ENCODE data around the gene RETREG2. TPM values are rescaled to one million over a fixed set of nuclear protein-coding genes. Genes with fewer than 3 reads are reported as not detected.

The RETREG2 gene
- total RNA-seq, 4 donors from 2014 or later: 18.2 to 216 (median 74.9) TPM

DNA sequence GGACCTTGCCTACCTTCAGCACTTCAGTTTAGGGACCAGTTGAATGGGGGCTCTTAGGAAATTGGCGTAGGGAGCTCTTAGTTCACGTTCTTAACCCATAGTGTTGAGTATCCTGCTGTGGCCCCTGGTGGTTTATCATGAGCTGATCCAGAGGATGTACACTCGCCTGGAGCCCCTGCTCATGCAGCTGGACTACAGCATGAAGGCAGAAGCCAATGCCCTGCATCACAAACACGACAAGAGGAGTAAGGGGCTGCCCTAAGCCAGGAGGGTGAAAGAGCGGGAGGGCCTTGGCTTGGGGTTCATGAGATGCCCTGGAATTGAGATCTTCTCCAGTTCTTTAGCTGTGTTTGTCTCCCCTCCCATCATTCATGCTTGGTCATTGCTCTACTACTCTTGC lies 2.9 kb downstream of the RETREG2 start:
- no peaks in the 10 kb centered on the region for H3K9me3 ChIP-seq
- H3K4me1 ChIP-seq: peaks cover 0 to 7% of the 10 kb centered on the region in 2 donors
- TF ChIP-seq POLR2A (IDR thresholded peaks at IDR 0.05): no peak
- TF ChIP-seq, protein P1, sequence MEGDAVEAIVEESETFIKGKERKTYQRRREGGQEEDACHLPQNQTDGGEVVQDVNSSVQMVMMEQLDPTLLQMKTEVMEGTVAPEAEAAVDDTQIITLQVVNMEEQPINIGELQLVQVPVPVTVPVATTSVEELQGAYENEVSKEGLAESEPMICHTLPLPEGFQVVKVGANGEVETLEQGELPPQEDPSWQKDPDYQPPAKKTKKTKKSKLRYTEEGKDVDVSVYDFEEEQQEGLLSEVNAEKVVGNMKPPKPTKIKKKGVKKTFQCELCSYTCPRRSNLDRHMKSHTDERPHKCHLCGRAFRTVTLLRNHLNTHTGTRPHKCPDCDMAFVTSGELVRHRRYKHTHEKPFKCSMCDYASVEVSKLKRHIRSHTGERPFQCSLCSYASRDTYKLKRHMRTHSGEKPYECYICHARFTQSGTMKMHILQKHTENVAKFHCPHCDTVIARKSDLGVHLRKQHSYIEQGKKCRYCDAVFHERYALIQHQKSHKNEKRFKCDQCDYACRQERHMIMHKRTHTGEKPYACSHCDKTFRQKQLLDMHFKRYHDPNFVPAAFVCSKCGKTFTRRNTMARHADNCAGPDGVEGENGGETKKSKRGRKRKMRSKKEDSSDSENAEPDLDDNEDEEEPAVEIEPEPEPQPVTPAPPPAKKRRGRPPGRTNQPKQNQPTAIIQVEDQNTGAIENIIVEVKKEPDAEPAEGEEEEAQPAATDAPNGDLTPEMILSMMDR (IDR thresholded peaks at IDR 0.05): no peak
- intact Hi-C loops (cut with DNase I; ENCODE audit: low total_unique reads): loop anchor here (5.0 kb wide), 1 partner anchor 36 kb away; the partner anchor contains the start of gene ABCB6
- H3K4me3 ChIP-seq: no peak overlapping the region
- H3K36me3 ChIP-seq: no peaks in the 10 kb centered on the region
- no peak for DNase-seq
- no peak overlapping the region for H3K27ac ChIP-seq
- H3K27me3 ChIP-seq: no peaks in the 10 kb centered on the region

DNA sequence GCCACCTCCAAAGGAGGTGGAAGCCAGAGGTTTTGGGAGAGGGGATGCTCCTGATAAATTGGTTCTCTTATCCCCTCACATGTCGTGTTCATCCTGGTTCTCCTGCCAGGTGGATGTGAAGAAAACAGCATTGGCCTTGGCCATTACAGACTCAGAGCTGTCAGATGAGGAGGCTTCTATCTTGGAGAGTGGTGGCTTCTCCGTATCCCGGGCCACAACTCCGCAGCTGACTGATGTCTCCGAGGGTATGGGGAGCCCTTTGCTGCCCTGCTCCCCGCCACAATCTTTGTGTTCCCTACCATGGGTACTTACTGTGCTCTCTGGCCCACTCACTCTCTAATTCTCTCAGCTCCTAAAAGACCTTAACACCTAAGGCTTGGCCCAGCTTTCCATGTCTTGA lies 3.5 kb downstream of the RETREG2 start:
- no peak for TF ChIP-seq POLR2A (IDR thresholded peaks at IDR 0.05)
- H3K4me1 ChIP-seq: peaks cover 0 to 7% of the 10 kb centered on the region in 2 donors
- no peaks in the 10 kb centered on the region for H3K36me3 ChIP-seq
- no peak overlapping the region for H3K4me3 ChIP-seq
- intact Hi-C loops (cut with DNase I; ENCODE audit: low total_unique reads): loop anchor here (5.0 kb wide), 1 partner anchor 36 kb away; the partner anchor contains the start of gene ABCB6
- no peak overlapping the region for H3K27ac ChIP-seq
- no peaks in the 10 kb centered on the region for H3K9me3 ChIP-seq
- no peaks in the 10 kb centered on the region for H3K27me3 ChIP-seq
- DNase-seq: no peak

DNA sequence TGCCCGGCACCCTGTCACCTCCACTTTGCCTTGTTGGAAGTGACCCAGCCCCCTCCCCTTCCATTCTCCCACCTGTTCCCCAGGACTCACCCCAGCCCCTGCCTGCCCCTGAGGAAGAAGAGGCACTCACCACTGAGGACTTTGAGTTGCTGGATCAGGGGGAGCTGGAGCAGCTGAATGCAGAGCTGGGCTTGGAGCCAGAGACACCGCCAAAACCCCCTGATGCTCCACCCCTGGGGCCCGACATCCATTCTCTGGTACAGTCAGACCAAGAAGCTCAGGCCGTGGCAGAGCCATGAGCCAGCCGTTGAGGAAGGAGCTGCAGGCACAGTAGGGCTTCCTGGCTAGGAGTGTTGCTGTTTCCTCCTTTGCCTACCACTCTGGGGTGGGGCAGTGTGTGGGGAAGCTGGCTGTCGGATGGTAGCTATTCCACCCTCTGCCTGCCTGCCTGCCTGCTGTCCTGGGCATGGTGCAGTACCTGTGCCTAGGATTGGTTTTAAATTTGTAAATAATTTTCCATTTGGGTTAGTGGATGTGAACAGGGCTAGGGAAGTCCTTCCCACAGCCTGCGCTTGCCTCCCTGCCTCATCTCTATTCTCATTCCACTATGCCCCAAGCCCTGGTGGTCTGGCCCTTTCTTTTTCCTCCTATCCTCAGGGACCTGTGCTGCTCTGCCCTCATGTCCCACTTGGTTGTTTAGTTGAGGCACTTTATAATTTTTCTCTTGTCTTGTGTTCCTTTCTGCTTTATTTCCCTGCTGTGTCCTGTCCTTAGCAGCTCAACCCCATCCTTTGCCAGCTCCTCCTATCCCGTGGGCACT lies 4.5 kb downstream of the RETREG2 start:
- Histone ChIP-seq H3K27ac (no peak overlapping the region), H3K36me3 (no peaks in the 10 kb centered on the region), H3K27me3 (no peaks in the 10 kb centered on the region), H3K4me1 (peaks cover 0 to 7% of the 10 kb centered on the region in 2 donors), H3K4me3 (no peak overlapping the region), H3K9me3 (no peaks in the 10 kb centered on the region)
- TF ChIP-seq POLR2A (IDR thresholded peaks at IDR 0.05): no peak
- TF ChIP-seq, protein P1 (IDR thresholded peaks at IDR 0.05): no peak
- intact Hi-C loops (cut with DNase I; ENCODE audit: low total_unique reads): loop anchor here (5.0 kb wide), 1 partner anchor 35 kb away; the partner anchor contains the start of gene ABCB6
- no peak for DNase-seq

DNA sequence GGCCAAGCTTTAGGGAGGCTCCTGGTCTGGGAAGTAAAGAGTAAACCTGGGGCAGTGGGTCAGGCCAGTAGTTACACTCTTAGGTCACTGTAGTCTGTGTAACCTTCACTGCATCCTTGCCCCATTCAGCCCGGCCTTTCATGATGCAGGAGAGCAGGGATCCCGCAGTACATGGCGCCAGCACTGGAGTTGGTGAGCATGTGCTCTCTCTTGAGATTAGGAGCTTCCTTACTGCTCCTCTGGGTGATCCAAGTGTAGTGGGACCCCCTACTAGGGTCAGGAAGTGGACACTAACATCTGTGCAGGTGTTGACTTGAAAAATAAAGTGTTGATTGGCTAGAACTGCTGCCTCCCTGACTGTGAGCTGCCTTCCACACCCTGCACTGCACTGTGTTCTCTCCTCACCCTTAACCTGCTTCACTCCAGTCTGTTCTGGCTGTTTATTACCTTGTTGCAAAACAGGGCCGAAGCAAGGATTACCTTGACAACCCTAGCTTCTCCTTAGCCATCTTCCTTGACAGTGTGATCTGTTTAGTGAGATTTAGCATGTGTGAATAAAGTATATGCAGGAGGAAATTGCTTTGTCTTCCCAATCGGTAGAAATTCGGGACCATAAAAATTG lies 5.2 kb downstream of the RETREG2 start:
- no peaks in the 10 kb centered on the region for H3K36me3 ChIP-seq
- no peak for DNase-seq

DNA sequence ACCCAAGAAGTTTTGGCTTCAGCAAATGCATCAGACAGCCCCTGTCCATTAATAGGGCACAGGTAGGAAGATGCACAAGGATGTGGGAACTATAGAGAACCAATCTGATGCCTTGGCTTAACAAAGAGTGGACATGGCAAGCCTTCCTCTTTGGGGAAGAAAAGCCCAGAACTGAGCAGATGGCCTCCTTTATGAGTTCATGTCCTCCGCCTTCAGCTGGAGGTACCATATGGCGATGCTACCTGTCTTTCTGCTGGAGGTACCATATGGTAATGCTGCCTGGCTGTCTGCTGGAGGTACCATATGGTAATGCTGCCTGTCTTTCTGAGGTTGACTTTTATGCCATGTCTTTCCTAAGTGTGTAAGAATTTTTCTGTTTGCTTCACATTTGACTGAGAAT lies 6.0 kb downstream of the RETREG2 start:
- Histone ChIP-seq H3K27ac (no peak overlapping the region), H3K36me3 (no peaks in the 10 kb centered on the region), H3K9me3 (no peaks in the 10 kb centered on the region), H3K27me3 (no peaks in the 10 kb centered on the region), H3K4me1 (peaks cover 0 to 3% of the 10 kb centered on the region in 2 donors), H3K4me3 (no peak overlapping the region)
- intact Hi-C loops (cut with DNase I; ENCODE audit: low total_unique reads): loop anchor here (5.0 kb wide), 1 partner anchor 33 kb away; the partner anchor contains the start of gene ABCB6
- DNase-seq: no peak
- no peak for TF ChIP-seq POLR2A (IDR thresholded peaks at IDR 0.05)
- TF ChIP-seq, protein P1 (IDR thresholded peaks at IDR 0.05): no peak

More for the DNA sequence above, 5.2 kb downstream of the RETREG2 start:
- no peak overlapping the region for H3K27ac ChIP-seq
- TF ChIP-seq, protein P1 (IDR thresholded peaks at IDR 0.05): no peak
- no peak for TF ChIP-seq POLR2A (IDR thresholded peaks at IDR 0.05)
- intact Hi-C loops (cut with DNase I; ENCODE audit: low total_unique reads): loop anchor here (5.0 kb wide), 1 partner anchor 34 kb away; the partner anchor contains the start of gene ABCB6
- no peaks in the 10 kb centered on the region for H3K27me3 ChIP-seq
- peaks cover 0 to 7% of the 10 kb centered on the region in 2 donors for H3K4me1 ChIP-seq
- H3K4me3 ChIP-seq: no peak overlapping the region
- H3K9me3 ChIP-seq: no peaks in the 10 kb centered on the region

Measured in uterus (tissue), 4 donors.